Neuronal stem cell (in vitro differentiated cells): Measurements from ENCODE around the gene CDC34.

Experiments used
- DNase-seq: peaks from one replicate; pipeline ENCODE4 v3.0.0-alpha.2; 2013; ENCODE audit warnings: low spot score
- H2AFZ ChIP-seq: one replicate; pipeline ENCODE4 v1.6.1; 2013; ENCODE audit warnings: mild to moderate bottlenecking, low read length, inconsistent platforms
- H2AK5ac ChIP-seq: 2 replicates; pipeline ENCODE4 v1.6.1; 2013; ENCODE audit warnings: low read depth, mild to moderate bottlenecking, inconsistent platforms, low read length, moderate library complexity, mixed read lengths
- H2BK120ac ChIP-seq: 2 replicates; pipeline ENCODE4 v1.6.1; 2013; ENCODE audit warnings: low read depth, mild to moderate bottlenecking, inconsistent platforms, low read length, moderate library complexity, mixed read lengths
- H2BK12ac ChIP-seq: one replicate; pipeline ENCODE4 v1.6.1; 2013; ENCODE audit warnings: low read length, inconsistent platforms
- H2BK15ac ChIP-seq: 2 replicates; pipeline ENCODE4 v1.6.1; 2013; ENCODE audit warnings: mild to moderate bottlenecking, low read length, inconsistent platforms, mixed read lengths
- H2BK5ac ChIP-seq: one replicate; pipeline ENCODE4 v1.6.1; 2013; ENCODE audit warnings: inconsistent platforms, mild to moderate bottlenecking, low read length, moderate library complexity
- H3K14ac ChIP-seq: one replicate; pipeline ENCODE4 v1.6.1; 2013; ENCODE audit warnings: low read length, inconsistent platforms
- H3K18ac ChIP-seq: 2 replicates; pipeline ENCODE4 v1.6.1; 2013; ENCODE audit warnings: low read length, inconsistent platforms
- H3K23ac ChIP-seq: 2 replicates; pipeline ENCODE4 v1.6.1; 2013; ENCODE audit warnings: low read depth, mild to moderate bottlenecking, mixed read lengths, low read length, inconsistent platforms; ENCODE audit not compliant: poor library complexity
- H3K27ac ChIP-seq: replicated peaks from 3 replicates; pipeline ENCODE4 v1.5.1; 2013; ENCODE audit warnings: low read length, inconsistent platforms
- H3K27me3 ChIP-seq, 3 experiments: 2 replicates each; pipeline ENCODE4 v1.6.1; 2013; ENCODE audit warnings: low read length in 3 of 3, mild to moderate bottlenecking in 2 of 3, inconsistent platforms in 1 of 3, low read depth in 1 of 3, mixed read lengths in 1 of 3, moderate library complexity in 1 of 3; ENCODE audit not compliant: control insufficient read depth in 3 of 3, insufficient read depth in 3 of 3
- H3K36me3 ChIP-seq, 2 donors: replicated peaks in 1 of 2; 2 replicates each; pipeline ENCODE4 v1.6.1; 2013; ENCODE audit warnings: low read length in 2 of 2; ENCODE audit not compliant: control insufficient read depth in 2 of 2, insufficient read depth in 2 of 2
- H3K4ac ChIP-seq: 2 replicates; pipeline ENCODE4 v1.6.1; 2013; ENCODE audit warnings: inconsistent platforms, mild to moderate bottlenecking, low read length, moderate library complexity
- H3K4me1 ChIP-seq, 2 donors: 1 replicate in 1 of 2; 2 replicates in 1 of 2; pipeline ENCODE4 v1.6.1; 2013; ENCODE audit warnings: low read length in 2 of 2, low read depth in 1 of 2; ENCODE audit not compliant: control insufficient read depth in 2 of 2, insufficient read depth in 1 of 2
- H3K4me2 ChIP-seq: one replicate; pipeline ENCODE4 v1.6.1; 2013; ENCODE audit warnings: mild to moderate bottlenecking, low read length, inconsistent platforms; ENCODE audit not compliant: insufficient read depth, poor library complexity, severe bottlenecking
- H3K4me3 ChIP-seq, 2 donors: 2 replicates each; pipeline ENCODE4 v1.5.1; 2013; ENCODE audit warnings: low read length in 2 of 2, mild to moderate bottlenecking in 2 of 2, inconsistent platforms in 1 of 2, moderate library complexity in 1 of 2
- H3K79me1 ChIP-seq: one replicate; pipeline ENCODE4 v1.6.1; 2013; ENCODE audit warnings: low read depth, mild to moderate bottlenecking, inconsistent platforms, low read length, moderate library complexity
- H3K9ac ChIP-seq: one replicate; pipeline ENCODE4 v1.6.1; 2013; ENCODE audit warnings: mild to moderate bottlenecking, low read depth, low read length, inconsistent platforms; ENCODE audit not compliant: poor library complexity
- H3K9me3 ChIP-seq, 2 donors: replicated peaks in 1 of 2; 2 replicates each; pipeline versions ENCODE3 to v1.6.1; 2013; ENCODE audit warnings: low read length in 2 of 2, mild to moderate bottlenecking in 2 of 2, inconsistent platforms in 1 of 2, low read depth in 1 of 2, mixed read lengths in 1 of 2, moderate library complexity in 1 of 2; ENCODE audit not compliant: control insufficient read depth in 2 of 2, insufficient read depth in 1 of 2
- H4K8ac ChIP-seq: one replicate; pipeline ENCODE4 v1.6.1; 2013; ENCODE audit warnings: low read depth, mild to moderate bottlenecking, inconsistent platforms, low read length, moderate library complexity
- H4K91ac ChIP-seq: one replicate; pipeline ENCODE4 v1.6.1; 2013; ENCODE audit warnings: low read length, low read depth, mild to moderate bottlenecking, inconsistent platforms; ENCODE audit not compliant: poor library complexity
- WGBS, 2 donors: extraction: QIAGEN DNeasy Blood & Tissue Kit; methylation state at CpG; one replicate each; pipeline ENCODE4 v1.1.7; 2013; ENCODE audit warnings: missing lambda C conversion rate in 2 of 2, mixed read lengths in 1 of 2; ENCODE audit not compliant: insufficient read length in 2 of 2, insufficient replicate concordance in 1 of 2; ENCODE audit errors: extremely low coverage in 2 of 2; 5-methylcytosine and 5-hydroxymethylcytosine counted together

The CDC34 gene

GRCh38 chr19:542173-542866, 10.8 kb downstream of the CDC34 start:
- peak overlapping the region; percentile 3 for H3K9ac ChIP-seq
- peaks cover 27 to 49% of the 10 kb centered on the region in 2 donors for H3K36me3 ChIP-seq
- no peak overlapping the region for H4K91ac ChIP-seq
- no peak for DNase-seq
- no peak overlapping the region for H2AFZ ChIP-seq
- H3K4me2 ChIP-seq, result no peak overlapping the region
- no peak overlapping the region for H2BK5ac ChIP-seq
- no peak overlapping the region for H2BK120ac ChIP-seq
- H3K14ac ChIP-seq, result no peak overlapping the region
- H3K9me3 ChIP-seq, result no peaks in the 10 kb centered on the region
- H3K18ac ChIP-seq, result peak overlapping the region; percentile 28
- H3K4me3 ChIP-seq, result no peak overlapping the region
- no CpG with 5 or more reads among the region's 34 CpGs for WGBS, 2 donors
- no peak overlapping the region for H4K8ac ChIP-seq
- H3K27ac ChIP-seq, result no peak overlapping the region
- peaks cover 0 to 2% of the 10 kb centered on the region in 2 donors for H3K4me1 ChIP-seq
- H2AK5ac ChIP-seq, result no peak overlapping the region
- peak overlapping the region; percentile 55 for H3K23ac ChIP-seq
- no peak overlapping the region for H3K4ac ChIP-seq
- H2BK15ac ChIP-seq, result no peak overlapping the region
- H3K79me1 ChIP-seq, result peaks cover 14% of the 10 kb centered on the region
- no peaks in the 10 kb centered on the region for H3K27me3 ChIP-seq
- no peak overlapping the region for H2BK12ac ChIP-seq

- peak within 1 kb of the TSS; percentile 60 for H3K9ac ChIP-seq
- H3K14ac ChIP-seq, result peak within 1 kb of the TSS; percentile 82
- H2BK15ac ChIP-seq, result no peak within 1 kb of the TSS
- no peaks in the 10 kb centered on the region for H3K9me3 ChIP-seq
- H3K23ac ChIP-seq, result peak within 1 kb of the TSS; percentile 75
- peaks cover 0 to 2% of the 10 kb centered on the region in 2 donors for H3K4me1 ChIP-seq
- no peak within 1 kb of the TSS for H2AK5ac ChIP-seq
- peak within 1 kb of the TSS in 1 of 2 donors; percentile 50 for H3K4me3 ChIP-seq
- H3K27ac ChIP-seq, result peak within 1 kb of the TSS; percentile 9
- H4K8ac ChIP-seq, result no peak within 1 kb of the TSS
- H3K27me3 ChIP-seq, result no peaks in the 10 kb centered on the region
- H3K4me2 ChIP-seq, result no peak within 1 kb of the TSS
- H2BK120ac ChIP-seq, result no peak within 1 kb of the TSS
- H3K36me3 ChIP-seq, result peaks cover 15 to 33% of the 10 kb centered on the region in 2 donors
- DNase-seq, result no peak
- H3K18ac ChIP-seq, result peak within 1 kb of the TSS; percentile 89
- H4K91ac ChIP-seq, result no peak within 1 kb of the TSS
- H2BK12ac ChIP-seq, result peak within 1 kb of the TSS; percentile 41
- H3K4ac ChIP-seq, result no peak within 1 kb of the TSS
- peak within 1 kb of the TSS; percentile 93 for H2BK5ac ChIP-seq
- peaks cover 8% of the 10 kb centered on the region for H3K79me1 ChIP-seq
- WGBS, 2 donors, result no CpG with 5 or more reads among the region's 31 CpGs
- no peak within 1 kb of the TSS for H2AFZ ChIP-seq
These were observed 12.5 kb downstream of the CDC34 start, which contains the start of gene GZMM for GRCh38 chr19:543910-544608. GZMM (plus strand) TSS chr19:544053; CDS start chr19:544072, 19 bp downstream.

GRCh38 chr19:547117-547516, 15.6 kb downstream of the CDC34 start:
- Histone ChIP-seq H3K4me3 (no peak overlapping the region), H3K9ac (no peak overlapping the region), H3K23ac (no peak overlapping the region), H2BK120ac (no peak overlapping the region), H3K4ac (peak overlapping the region; percentile 11), H4K91ac (no peak overlapping the region), H3K36me3 (peaks cover 5 to 11% of the 10 kb centered on the region in 2 donors), H2BK12ac (no peak overlapping the region), H3K18ac (no peak overlapping the region), H3K9me3 (no peaks in the 10 kb centered on the region), H2AFZ (no peak overlapping the region), H2AK5ac (peak overlapping the region; percentile 53), H3K4me1 (peaks cover 0 to 2% of the 10 kb centered on the region in 2 donors), H3K27me3 (no peaks in the 10 kb centered on the region), H3K14ac (no peak overlapping the region), H2BK5ac (peak overlapping the region; percentile 66), H3K4me2 (no peak overlapping the region), H4K8ac (no peak overlapping the region), H2BK15ac (no peak overlapping the region), H3K27ac (no peak overlapping the region), H3K79me1 (peaks cover 2% of the 10 kb centered on the region)
- no CpG with 5 or more reads among the region's 15 CpGs for WGBS, 2 donors
- DNase-seq, result no peak
